ENCODE results near the gene FBXO21. TPM values are rescaled to one million over a fixed set of nuclear protein-coding genes. Genes with fewer than 3 reads are reported as not detected.
A peak's percentile ranks its signal among the peaks of the same experiment; 100 is the strongest.

The FBXO21 gene
- total RNA-seq, 2 experiments from 2014 or later, result 25.2 to 25.9 TPM

- peak; percentile 69 for DNase-seq
- Mint-ChIP-seq H3K9me3 (no peaks in the 10 kb centered on the region), H3K36me3 (ENCODE audit: low read depth) (peaks cover 63% of the 10 kb centered on the region), H3K4me3 (no peak overlapping the region), H3K27me3 (no peaks in the 10 kb centered on the region), H3K27ac (no peak overlapping the region), H3K4me1 (peaks cover 21% of the 10 kb centered on the region)
- ChIA-PET CTCF (interaction anchor here (0.6 to 1.0 kb wide), 3 partner anchors 13 to 23 kb away, joined by 3 to 4 read pairs (median 3); no protein-coding TSS in a partner anchor), POLR2A (no interaction called here)
These were observed 34.8 kb downstream of the FBXO21 start for GRCh38 chr12:117155278-117156060.

DNA sequence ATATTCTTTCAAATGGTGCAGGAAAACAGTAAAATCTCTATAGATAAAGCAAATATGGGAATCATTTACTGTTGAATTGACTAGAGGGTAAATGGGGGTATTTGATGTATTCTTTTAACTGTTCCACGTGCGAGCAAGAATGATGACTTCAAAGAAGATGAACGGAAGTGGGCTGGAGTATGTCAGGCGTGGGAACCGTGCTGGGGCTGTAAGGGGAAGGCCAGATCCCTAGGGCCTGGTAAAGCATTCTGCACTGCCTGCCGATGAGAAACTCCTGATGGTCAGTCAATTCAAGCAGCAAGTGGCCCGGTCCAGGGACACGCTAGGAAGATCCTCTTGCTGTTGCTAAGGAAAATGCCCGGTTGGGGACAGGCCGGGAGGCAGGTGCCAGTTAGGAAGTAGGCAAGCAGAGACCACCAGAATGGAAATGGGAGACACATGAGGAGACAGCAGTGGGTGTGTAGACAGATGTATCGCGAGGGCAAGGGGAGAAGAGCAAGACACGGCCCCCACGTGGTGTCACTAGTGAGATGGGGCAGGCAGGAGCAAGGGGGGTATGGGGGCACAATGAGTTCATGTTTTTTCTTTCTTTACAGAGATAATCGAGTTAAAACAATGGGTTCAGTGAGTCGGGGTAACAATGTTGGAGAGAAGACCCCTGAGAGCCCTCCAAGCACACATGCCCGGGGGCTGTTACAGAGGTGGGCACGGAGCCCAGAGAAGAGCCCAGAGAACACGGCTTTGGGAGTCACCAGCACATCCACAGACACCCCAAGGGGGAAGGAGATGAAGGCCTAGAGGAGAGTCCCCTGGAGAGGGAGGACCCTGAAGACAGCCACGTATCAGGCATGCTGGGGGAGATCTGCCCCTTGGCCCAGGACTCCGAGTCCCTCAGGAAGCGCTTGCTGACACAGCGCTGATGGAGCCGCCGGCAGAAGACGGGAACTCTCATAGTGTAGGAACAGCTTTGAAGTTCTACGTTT is 37.2 kb downstream of the FBXO21 start:
- Mint-ChIP-seq H3K27me3 (no peaks in the 10 kb centered on the region), H3K27ac (no peak overlapping the region), H3K9me3 (no peaks in the 10 kb centered on the region), H3K4me1 (peaks cover 39% of the 10 kb centered on the region), H3K36me3 (ENCODE audit: low read depth) (peaks cover 57% of the 10 kb centered on the region), H3K4me3 (no peak overlapping the region)
- POLR2A ChIA-PET, result no interaction called here
- CTCF ChIA-PET, result interaction anchor here (0.9 kb wide), 1 partner anchor 16 kb away, joined by 3 read pairs; no protein-coding TSS in a partner anchor
- DNase-seq, result no peak

- H3K9me3 Mint-ChIP-seq, result no peaks in the 10 kb centered on the region
- no peak overlapping the region for H3K4me3 Mint-ChIP-seq
- H3K36me3 Mint-ChIP-seq (ENCODE audit: low read depth), result peaks cover 51% of the 10 kb centered on the region
- no peak overlapping the region for H3K27ac Mint-ChIP-seq
- ChIA-PET CTCF (no interaction called here), POLR2A (no interaction called here)
- H3K27me3 Mint-ChIP-seq, result no peaks in the 10 kb centered on the region
- H3K4me1 Mint-ChIP-seq, result peaks cover 39% of the 10 kb centered on the region
- no peak for DNase-seq
These were observed 38.8 kb downstream of the FBXO21 start for GRCh38 chr12:117151403-117152031.

GRCh38 chr12:117149431-117149830 is 40.8 kb downstream of the FBXO21 start:
- peaks cover 39% of the 10 kb centered on the region for H3K4me1 Mint-ChIP-seq
- DNase-seq, result no peak
- no peaks in the 10 kb centered on the region for H3K9me3 Mint-ChIP-seq
- H3K27me3 Mint-ChIP-seq, result no peaks in the 10 kb centered on the region
- peaks cover 47% of the 10 kb centered on the region for H3K36me3 Mint-ChIP-seq (ENCODE audit: low read depth)
- ChIA-PET POLR2A (no interaction called here), CTCF (no interaction called here)
- peak overlapping the region; percentile 47 for H3K27ac Mint-ChIP-seq
- H3K4me3 Mint-ChIP-seq, result no peak overlapping the region

- H3K27ac Mint-ChIP-seq, result peak overlapping the region; percentile 69
- no peak for DNase-seq
- POLR2A ChIA-PET, result no interaction called here
- H3K4me1 Mint-ChIP-seq, result peaks cover 39% of the 10 kb centered on the region
- H3K36me3 Mint-ChIP-seq (ENCODE audit: low read depth), result peaks cover 46% of the 10 kb centered on the region
- CTCF ChIA-PET, result no interaction called here
- no peaks in the 10 kb centered on the region for H3K27me3 Mint-ChIP-seq
- H3K4me3 Mint-ChIP-seq, result no peak overlapping the region
- no peaks in the 10 kb centered on the region for H3K9me3 Mint-ChIP-seq
These were observed 41.6 kb downstream of the FBXO21 start for GRCh38 chr12:117148642-117149041.

GRCh38 chr12:117147639-117148038 is 42.6 kb downstream of the FBXO21 start:
- POLR2A ChIA-PET, result no interaction called here

GRCh38 chr12:117145597-117146154 is 44.6 kb downstream of the FBXO21 start:
- CTCF ChIA-PET, result no interaction called here
- no peaks in the 10 kb centered on the region for H3K9me3 Mint-ChIP-seq
- POLR2A ChIA-PET, result no interaction called here
- H3K27ac Mint-ChIP-seq, result no peak overlapping the region
- H3K36me3 Mint-ChIP-seq (ENCODE audit: low read depth), result peaks cover 30% of the 10 kb centered on the region
- peaks cover 21% of the 10 kb centered on the region for H3K4me1 Mint-ChIP-seq
- H3K27me3 Mint-ChIP-seq, result no peaks in the 10 kb centered on the region
- DNase-seq, result no peak
- no peak overlapping the region for H3K4me3 Mint-ChIP-seq

More at GRCh38 chr12:117147639-117148038, 42.6 kb downstream of the FBXO21 start:
- Mint-ChIP-seq H3K9me3 (no peaks in the 10 kb centered on the region), H3K36me3 (ENCODE audit: low read depth) (peaks cover 40% of the 10 kb centered on the region), H3K27me3 (no peaks in the 10 kb centered on the region), H3K4me3 (no peak overlapping the region), H3K27ac (no peak overlapping the region), H3K4me1 (peaks cover 33% of the 10 kb centered on the region)
- no peak for DNase-seq
- CTCF ChIA-PET, result interaction anchor here (1.3 kb wide), 1 partner anchor 16 kb away, joined by 3 read pairs; no protein-coding TSS in a partner anchor

GRCh38 chr12:117144599-117144998 is 45.7 kb downstream of the FBXO21 start:
- Mint-ChIP-seq H3K4me1 (peaks cover 11% of the 10 kb centered on the region), H3K27ac (no peak overlapping the region), H3K27me3 (no peaks in the 10 kb centered on the region), H3K36me3 (ENCODE audit: low read depth) (peaks cover 22% of the 10 kb centered on the region), H3K9me3 (no peaks in the 10 kb centered on the region), H3K4me3 (no peak overlapping the region)
- DNase-seq, result no peak
- CTCF ChIA-PET, result no interaction called here
- POLR2A ChIA-PET, result no interaction called here

GRCh38 chr12:117143008-117143532 is 47.2 kb downstream of the FBXO21 start:
- DNase-seq, result no peak
- H3K27ac Mint-ChIP-seq, result no peak overlapping the region
- H3K27me3 Mint-ChIP-seq, result no peaks in the 10 kb centered on the region
- no peaks in the 10 kb centered on the region for H3K9me3 Mint-ChIP-seq
- H3K36me3 Mint-ChIP-seq (ENCODE audit: low read depth), result peaks cover 20% of the 10 kb centered on the region
- H3K4me3 Mint-ChIP-seq, result no peak overlapping the region
- H3K4me1 Mint-ChIP-seq, result peaks cover 2% of the 10 kb centered on the region
- ChIA-PET POLR2A (no interaction called here), CTCF (interaction anchor here (0.6 kb wide), 1 partner anchor 86 kb away, joined by 4 read pairs; no protein-coding TSS in a partner anchor)

DNA sequence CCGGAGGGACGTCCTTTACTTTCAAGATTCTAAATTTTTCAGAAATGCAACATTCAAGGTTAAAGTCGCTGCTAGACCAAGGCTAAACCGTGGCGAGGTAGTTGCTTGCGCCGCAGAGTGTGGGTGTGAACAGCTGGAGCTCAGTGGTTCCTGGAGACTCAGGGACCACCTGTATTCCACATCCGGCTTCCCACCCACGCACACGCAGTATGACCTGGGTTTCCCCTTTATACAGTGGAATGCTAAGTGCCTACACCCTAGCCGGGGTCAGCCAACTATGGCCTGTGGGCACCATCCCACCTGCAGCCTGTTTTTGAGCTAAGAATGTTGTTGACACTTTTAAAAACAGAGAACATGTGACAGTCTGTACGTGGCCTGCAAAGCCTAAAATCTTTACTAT is 48.2 kb downstream of the FBXO21 start:
- Mint-ChIP-seq H3K27ac (no peak overlapping the region), H3K36me3 (ENCODE audit: low read depth) (peaks cover 14% of the 10 kb centered on the region), H3K4me1 (peaks cover 2% of the 10 kb centered on the region), H3K27me3 (no peaks in the 10 kb centered on the region), H3K9me3 (no peaks in the 10 kb centered on the region), H3K4me3 (no peak overlapping the region)
- POLR2A ChIA-PET, result no interaction called here
- CTCF ChIA-PET, result interaction anchor here (0.7 to 0.8 kb wide), 2 partner anchors 13 to 93 kb away, joined by 3 to 4 read pairs; no protein-coding TSS in a partner anchor
- no peak for DNase-seq

GRCh38 chr12:117141097-117141898 is 49.0 kb downstream of the FBXO21 start:
- ChIA-PET CTCF (no interaction called here), POLR2A (no interaction called here)
- H3K36me3 Mint-ChIP-seq (ENCODE audit: low read depth), result peaks cover 14% of the 10 kb centered on the region

More at GRCh38 chr12:117141097-117141898, 49.0 kb downstream of the FBXO21 start:
- Mint-ChIP-seq H3K27ac (no peak overlapping the region), H3K4me1 (peaks cover 2% of the 10 kb centered on the region), H3K27me3 (no peaks in the 10 kb centered on the region), H3K9me3 (no peaks in the 10 kb centered on the region), H3K4me3 (no peak overlapping the region)
- no peak for DNase-seq
